IPS-NIHi7 (cell line): ENCODE data around the gene ABCB1.
A peak's percentile ranks its signal among the peaks of the same experiment; 100 is the strongest.

Experiments
- DNase-seq: peaks from one replicate; pipeline ENCODE4 v3.0.0; 2012; ENCODE audit warnings: mixed read lengths; ENCODE audit errors: extremely low spot score

Gene ABCB1

GRCh38 chr7:87600130-87601124, at the start of gene ABCB1:
TSS of gene ABCB1 (minus strand) at chr7:87600884. CDS start at chr7:87600184, 700 bp downstream.
- peak; percentile 82 for DNase-seq

GRCh38 chr7:87648316-87648715, 47.6 kb upstream of the ABCB1 start:
- no peak for DNase-seq

GRCh38 chr7:87645446-87645845, 44.8 kb upstream of the ABCB1 start:
- DNase-seq, result no peak

GRCh38 chr7:87635921-87636320, 35.2 kb upstream of the ABCB1 start:
- DNase-seq, result no peak

- peak; percentile 29 for DNase-seq
Observed at GRCh38 chr7:87628780-87629569, 28.3 kb upstream of the ABCB1 start.

GRCh38 chr7:87627634-87627994, 26.9 kb upstream of the ABCB1 start:
- no peak for DNase-seq

- no peak for DNase-seq
Observed at GRCh38 chr7:87625101-87625500, 24.4 kb upstream of the ABCB1 start.

GRCh38 chr7:87624628-87625027, 23.9 kb upstream of the ABCB1 start:
- no peak for DNase-seq

- DNase-seq, result no peak
Observed at GRCh38 chr7:87615197-87615596, 14.5 kb upstream of the ABCB1 start.

GRCh38 chr7:87609916-87610315, 9.2 kb upstream of the ABCB1 start:
- no peak for DNase-seq

- DNase-seq, result no peak
Observed at GRCh38 chr7:87608431-87608830, 7.7 kb upstream of the ABCB1 start.

GRCh38 chr7:87604264-87604663, 3.6 kb upstream of the ABCB1 start:
- DNase-seq, result no peak

- DNase-seq, result no peak
Observed at GRCh38 chr7:87599336-87599735, 1.3 kb downstream of the ABCB1 start.

GRCh38 chr7:87598234-87599009, 2.3 kb downstream of the ABCB1 start:
- no peak for DNase-seq

- DNase-seq, result no peak
Observed at GRCh38 chr7:87596696-87597095, 4.0 kb downstream of the ABCB1 start.

- DNase-seq, result no peak
Observed at GRCh38 chr7:87596136-87596535, 4.5 kb downstream of the ABCB1 start.

- no peak for DNase-seq
Observed at GRCh38 chr7:87592300-87592699, 8.4 kb downstream of the ABCB1 start.

- DNase-seq, result no peak
Observed at GRCh38 chr7:87591211-87591610, 9.5 kb downstream of the ABCB1 start.

- no peak for DNase-seq
Observed at GRCh38 chr7:87590578-87590977, 10.1 kb downstream of the ABCB1 start.

- no peak for DNase-seq
Observed at GRCh38 chr7:87589631-87590030, 11.1 kb downstream of the ABCB1 start.

GRCh38 chr7:87581723-87582122, 19.0 kb downstream of the ABCB1 start:
- DNase-seq, result no peak

GRCh38 chr7:87580636-87581035, 20.0 kb downstream of the ABCB1 start:
- no peak for DNase-seq
